B cell (primary cell): ENCODE results near the gene GABRA6.

Experiments
- EZH2 ChIP-seq: IDR thresholded peaks from 2 replicates; pipeline ENCODE4 v1.6.1; 2012; ENCODE audit warnings: borderline replicate concordance, low read depth, mild to moderate bottlenecking, moderate library complexity, low read length; ENCODE audit not compliant: insufficient read depth, poor library complexity, severe bottlenecking
- TF ChIP-seq, protein P1 (sequence below): fragments of 200-600 bp; IDR thresholded peaks from one replicate; pipeline ENCODE4 v1.8.0; 2022; ENCODE audit warnings: antibody characterized with exemption, mild to moderate bottlenecking

- TF ChIP-seq, protein P1, sequence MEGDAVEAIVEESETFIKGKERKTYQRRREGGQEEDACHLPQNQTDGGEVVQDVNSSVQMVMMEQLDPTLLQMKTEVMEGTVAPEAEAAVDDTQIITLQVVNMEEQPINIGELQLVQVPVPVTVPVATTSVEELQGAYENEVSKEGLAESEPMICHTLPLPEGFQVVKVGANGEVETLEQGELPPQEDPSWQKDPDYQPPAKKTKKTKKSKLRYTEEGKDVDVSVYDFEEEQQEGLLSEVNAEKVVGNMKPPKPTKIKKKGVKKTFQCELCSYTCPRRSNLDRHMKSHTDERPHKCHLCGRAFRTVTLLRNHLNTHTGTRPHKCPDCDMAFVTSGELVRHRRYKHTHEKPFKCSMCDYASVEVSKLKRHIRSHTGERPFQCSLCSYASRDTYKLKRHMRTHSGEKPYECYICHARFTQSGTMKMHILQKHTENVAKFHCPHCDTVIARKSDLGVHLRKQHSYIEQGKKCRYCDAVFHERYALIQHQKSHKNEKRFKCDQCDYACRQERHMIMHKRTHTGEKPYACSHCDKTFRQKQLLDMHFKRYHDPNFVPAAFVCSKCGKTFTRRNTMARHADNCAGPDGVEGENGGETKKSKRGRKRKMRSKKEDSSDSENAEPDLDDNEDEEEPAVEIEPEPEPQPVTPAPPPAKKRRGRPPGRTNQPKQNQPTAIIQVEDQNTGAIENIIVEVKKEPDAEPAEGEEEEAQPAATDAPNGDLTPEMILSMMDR, result no peak
- no peak for TF ChIP-seq EZH2
These were observed 40.3 kb upstream of the GABRA6 start for GRCh38 chr5:161645264-161645663.
